Chondrocyte (in vitro differentiated cells): ENCODE measurements around the gene TBX20. TPM values are rescaled to one million over a fixed set of nuclear protein-coding genes. Genes with fewer than 3 reads are reported as not detected.

Source experiments
- DNase-seq: peaks from one replicate; pipeline ENCODE4 v3.0.0; 2021; ENCODE audit warnings: mixed read lengths, low spot score
- H3K27ac Mint-ChIP-seq: one replicate; pipeline ENCODE4 v1.8.0; 2021; ENCODE audit warnings: mild to moderate bottlenecking, moderate library complexity, mixed read lengths; ENCODE audit not compliant: unreplicated experiment
- H3K27me3 Mint-ChIP-seq: 2 replicates; pipeline ENCODE4 v1.8.0; 2021; ENCODE audit warnings: low read depth, mixed read lengths
- H3K36me3 Mint-ChIP-seq: 2 replicates; pipeline ENCODE4 v1.8.0; 2021; ENCODE audit warnings: low read depth, mixed read lengths
- H3K4me1 Mint-ChIP-seq: 2 replicates; pipeline ENCODE4 v1.8.0; 2021; ENCODE audit warnings: low read depth, mild to moderate bottlenecking, mixed read lengths
- H3K4me3 Mint-ChIP-seq: one replicate; pipeline ENCODE4 v1.8.0; 2021; ENCODE audit warnings: mild to moderate bottlenecking, moderate library complexity, mixed read lengths; ENCODE audit not compliant: unreplicated experiment
- H3K9me3 Mint-ChIP-seq: 2 replicates; pipeline ENCODE4 v1.8.0; 2021; ENCODE audit warnings: low read depth, mixed read lengths
- CTCF ChIP-seq: fragments of 200-600 bp; sonication (generic); IDR thresholded peaks from 2 replicates; pipeline ENCODE4 v1.5.0; 2021; ENCODE audit warnings: antibody characterized with exemption, mild to moderate bottlenecking, moderate library complexity
- total RNA-seq: library from RNA; stranded (reverse); gene quantifications from 3 replicates; pipeline ENCODE4 v1.2.1, GENCODE V29; 2021

Gene TBX20
- total RNA-seq, 1 donor from 2014 or later, result not detected

- Mint-ChIP-seq H3K27me3 (peaks cover 78% of the 10 kb centered on the region), H3K9me3 (no peaks in the 10 kb centered on the region)
Measured at GRCh38 chr7:35263396-35263795, 9.5 kb upstream of the TBX20 start.

GRCh38 chr7:35261476-35262285 lies 7.8 kb upstream of the TBX20 start:
- TF ChIP-seq CTCF, result no peak
- Mint-ChIP-seq H3K36me3 (peaks cover 6% of the 10 kb centered on the region), H3K4me3 (no peak overlapping the region), H3K27me3 (peaks cover 83% of the 10 kb centered on the region), H3K4me1 (peaks cover 4% of the 10 kb centered on the region), H3K9me3 (no peaks in the 10 kb centered on the region), H3K27ac (no peak overlapping the region)
- DNase-seq, result no peak

More at GRCh38 chr7:35263396-35263795, 9.5 kb upstream of the TBX20 start:
- no peak for DNase-seq
- H3K4me1 Mint-ChIP-seq, result peaks cover 3% of the 10 kb centered on the region
- H3K27ac Mint-ChIP-seq, result no peak overlapping the region
- H3K4me3 Mint-ChIP-seq, result no peak overlapping the region
- H3K36me3 Mint-ChIP-seq, result peaks cover 5% of the 10 kb centered on the region
- TF ChIP-seq CTCF, result no peak

- H3K27ac Mint-ChIP-seq, result no peak overlapping the region
- no peaks in the 10 kb centered on the region for H3K9me3 Mint-ChIP-seq
- peaks cover 86% of the 10 kb centered on the region for H3K27me3 Mint-ChIP-seq
- no peak for TF ChIP-seq CTCF
- H3K36me3 Mint-ChIP-seq, result peaks cover 6% of the 10 kb centered on the region
- no peak overlapping the region for H3K4me3 Mint-ChIP-seq
- peaks cover 4% of the 10 kb centered on the region for H3K4me1 Mint-ChIP-seq
- no peak for DNase-seq
Measured at GRCh38 chr7:35261041-35261440, 7.1 kb upstream of the TBX20 start.

- Mint-ChIP-seq H3K36me3 (peaks cover 6% of the 10 kb centered on the region), H3K27me3 (peaks cover 85% of the 10 kb centered on the region), H3K4me3 (no peak overlapping the region), H3K4me1 (peaks cover 4% of the 10 kb centered on the region), H3K27ac (no peak overlapping the region), H3K9me3 (no peaks in the 10 kb centered on the region)
- TF ChIP-seq CTCF, result no peak
- no peak for DNase-seq
Measured at GRCh38 chr7:35260246-35260645, 6.3 kb upstream of the TBX20 start.

GRCh38 chr7:35259523-35259908 lies 5.6 kb upstream of the TBX20 start:
- TF ChIP-seq CTCF, result no peak
- Mint-ChIP-seq H3K9me3 (no peaks in the 10 kb centered on the region), H3K27me3 (peaks cover 82% of the 10 kb centered on the region), H3K36me3 (peaks cover 6% of the 10 kb centered on the region), H3K27ac (no peak overlapping the region), H3K4me3 (no peak overlapping the region), H3K4me1 (peaks cover 4% of the 10 kb centered on the region)
- no peak for DNase-seq
